Measurements from ENCODE around the gene SLC26A8.

DNA sequence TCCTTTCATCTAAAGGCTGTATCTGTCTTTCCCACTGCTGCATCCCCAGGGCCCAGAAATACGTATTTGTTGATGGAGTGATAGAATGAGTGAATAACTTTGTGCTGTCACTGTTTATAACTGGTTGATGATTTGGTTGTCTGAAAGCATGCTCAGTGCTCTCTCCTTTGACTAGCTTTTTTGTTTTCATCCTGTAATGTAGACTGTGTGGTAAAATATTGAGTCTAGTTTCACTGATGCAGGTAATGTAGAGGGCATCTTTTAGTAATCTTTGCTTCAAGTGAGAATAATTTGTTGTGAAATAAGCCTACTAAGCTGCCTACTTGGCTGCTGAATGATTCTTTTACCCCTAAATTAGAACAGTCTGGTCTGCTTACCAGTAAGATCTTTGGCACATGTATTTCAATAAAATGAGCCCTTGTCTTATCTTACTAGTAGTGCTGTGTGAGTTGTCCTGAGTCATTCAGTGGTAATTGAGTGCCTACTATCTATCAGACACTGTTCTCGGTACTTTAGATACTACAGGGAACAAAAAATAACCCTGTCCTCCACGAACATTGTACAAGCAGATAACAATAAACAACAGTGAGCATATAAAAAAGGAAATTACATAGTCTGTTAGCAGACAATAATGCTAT, 43.1 kb upstream of the SLC26A8 start:
- no peak for TF ChIP-seq EZH2phosphoT487 (IDR thresholded peaks at IDR 0.05; ENCODE audit: unreplicated experiment)
- TF ChIP-seq, protein P1, sequence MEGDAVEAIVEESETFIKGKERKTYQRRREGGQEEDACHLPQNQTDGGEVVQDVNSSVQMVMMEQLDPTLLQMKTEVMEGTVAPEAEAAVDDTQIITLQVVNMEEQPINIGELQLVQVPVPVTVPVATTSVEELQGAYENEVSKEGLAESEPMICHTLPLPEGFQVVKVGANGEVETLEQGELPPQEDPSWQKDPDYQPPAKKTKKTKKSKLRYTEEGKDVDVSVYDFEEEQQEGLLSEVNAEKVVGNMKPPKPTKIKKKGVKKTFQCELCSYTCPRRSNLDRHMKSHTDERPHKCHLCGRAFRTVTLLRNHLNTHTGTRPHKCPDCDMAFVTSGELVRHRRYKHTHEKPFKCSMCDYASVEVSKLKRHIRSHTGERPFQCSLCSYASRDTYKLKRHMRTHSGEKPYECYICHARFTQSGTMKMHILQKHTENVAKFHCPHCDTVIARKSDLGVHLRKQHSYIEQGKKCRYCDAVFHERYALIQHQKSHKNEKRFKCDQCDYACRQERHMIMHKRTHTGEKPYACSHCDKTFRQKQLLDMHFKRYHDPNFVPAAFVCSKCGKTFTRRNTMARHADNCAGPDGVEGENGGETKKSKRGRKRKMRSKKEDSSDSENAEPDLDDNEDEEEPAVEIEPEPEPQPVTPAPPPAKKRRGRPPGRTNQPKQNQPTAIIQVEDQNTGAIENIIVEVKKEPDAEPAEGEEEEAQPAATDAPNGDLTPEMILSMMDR (conservative IDR thresholded peaks at IDR 0.05; ENCODE audit: low read depth in 2 of 2): no peak

Measured in GM23338 (cell line).